Upper lobe of right lung (tissue), 1 donor: ENCODE data around the gene ARHGEF28. TPM values are rescaled to one million over a fixed set of nuclear protein-coding genes. Genes with fewer than 3 reads are reported as not detected.
A peak's percentile ranks its signal among the peaks of the same experiment; 100 is the strongest.

Experiments
- ATAC-seq: fragments of 200-7000 bp; cut with Tn5 transposase; one replicate; pipeline ENCODE4 v1.9.1; 2020; ENCODE audit warnings: mild to moderate bottlenecking, moderate library complexity
- DNase-seq: peaks from one replicate; pipeline ENCODE4 v3.0.0-alpha.2; 2020
- H3K27ac ChIP-seq: fragments of 200-600 bp; one replicate; pipeline ENCODE4 v1.8.0; 2022
- H3K27me3 ChIP-seq: fragments of 200-600 bp; one replicate; pipeline ENCODE4 v1.8.0; 2022; ENCODE audit warnings: mild to moderate bottlenecking
- H3K36me3 ChIP-seq: fragments of 200-600 bp; one replicate; pipeline ENCODE4 v1.8.0; 2022
- H3K4me1 ChIP-seq: fragments of 200-600 bp; one replicate; pipeline ENCODE4 v1.8.0; 2022
- H3K4me3 ChIP-seq: fragments of 200-600 bp; one replicate; pipeline ENCODE4 v1.8.0; 2022; ENCODE audit warnings: mild to moderate bottlenecking
- H3K9me3 ChIP-seq: fragments of 200-600 bp; one replicate; pipeline ENCODE4 v1.8.0; 2022
- intact Hi-C: fragments of 100-400 bp; cut with DNase I; formaldehyde crosslinking; loops from one replicate; pipeline ENCODE4 v1.11.0; 2022
- total RNA-seq: library from RNA; stranded (reverse); fragmentation: NEBNext Ultra II Directional; extraction: Animal tissue kit (Norgen Biotek cat#: 25700); gene quantifications from one replicate; pipeline ENCODE4 v1.2.1, GENCODE V29; 2021
- TF ChIP-seq, protein P1 (sequence below): fragments of 200-600 bp; IDR thresholded peaks from one replicate; pipeline ENCODE4 v1.8.0; 2022; ENCODE audit warnings: antibody characterized with exemption
- donor health status: DM: no; HTN: yes; CAD: no; lungs with severe emphysema.

Gene ARHGEF28
- total RNA-seq, 1 donor from 2014 or later, result 22.3 TPM

DNA sequence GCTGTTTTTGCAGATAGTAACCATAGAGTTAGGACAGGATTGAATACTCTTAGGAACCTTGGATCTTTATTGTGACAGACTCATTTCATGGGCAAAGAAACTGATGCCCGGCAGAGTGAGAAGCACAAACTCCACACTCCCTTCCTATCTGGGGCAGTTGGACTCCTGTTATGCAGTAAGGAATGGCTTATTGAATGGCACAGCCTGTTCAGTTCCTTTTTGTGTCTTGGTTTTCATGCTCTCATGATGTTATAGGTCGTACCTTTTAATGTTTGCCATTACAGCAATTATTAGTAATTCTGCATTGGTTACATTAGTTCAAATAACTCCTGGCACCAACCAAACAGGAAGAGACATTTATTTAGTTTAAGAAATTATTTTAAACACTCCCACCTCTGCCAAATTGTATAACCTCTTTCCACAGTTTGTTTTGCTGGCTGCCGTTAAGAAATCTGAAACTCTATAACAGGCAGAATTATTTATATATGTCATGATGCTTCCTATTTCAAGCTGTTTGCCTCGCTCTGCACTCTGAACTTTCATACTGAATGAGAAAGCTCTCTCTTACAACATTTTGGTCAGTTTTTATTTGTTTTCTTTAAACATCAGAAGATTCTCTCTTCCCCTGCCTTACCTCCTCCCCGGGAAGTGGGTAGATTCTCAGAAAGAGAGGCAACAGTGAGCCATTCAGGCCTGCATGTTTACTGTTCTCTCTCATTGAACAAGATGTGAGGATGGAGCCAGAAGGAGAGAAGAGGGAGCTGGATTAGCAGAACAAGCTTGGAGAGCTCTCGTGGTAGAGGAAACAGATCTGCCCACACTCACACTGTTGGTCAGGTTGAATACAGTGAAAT, 144.4 kb downstream of the ARHGEF28 start:
- no peaks in the 10 kb centered on the region for H3K27me3 ChIP-seq
- peak; percentile 34 for ATAC-seq
- TF ChIP-seq, protein P1, sequence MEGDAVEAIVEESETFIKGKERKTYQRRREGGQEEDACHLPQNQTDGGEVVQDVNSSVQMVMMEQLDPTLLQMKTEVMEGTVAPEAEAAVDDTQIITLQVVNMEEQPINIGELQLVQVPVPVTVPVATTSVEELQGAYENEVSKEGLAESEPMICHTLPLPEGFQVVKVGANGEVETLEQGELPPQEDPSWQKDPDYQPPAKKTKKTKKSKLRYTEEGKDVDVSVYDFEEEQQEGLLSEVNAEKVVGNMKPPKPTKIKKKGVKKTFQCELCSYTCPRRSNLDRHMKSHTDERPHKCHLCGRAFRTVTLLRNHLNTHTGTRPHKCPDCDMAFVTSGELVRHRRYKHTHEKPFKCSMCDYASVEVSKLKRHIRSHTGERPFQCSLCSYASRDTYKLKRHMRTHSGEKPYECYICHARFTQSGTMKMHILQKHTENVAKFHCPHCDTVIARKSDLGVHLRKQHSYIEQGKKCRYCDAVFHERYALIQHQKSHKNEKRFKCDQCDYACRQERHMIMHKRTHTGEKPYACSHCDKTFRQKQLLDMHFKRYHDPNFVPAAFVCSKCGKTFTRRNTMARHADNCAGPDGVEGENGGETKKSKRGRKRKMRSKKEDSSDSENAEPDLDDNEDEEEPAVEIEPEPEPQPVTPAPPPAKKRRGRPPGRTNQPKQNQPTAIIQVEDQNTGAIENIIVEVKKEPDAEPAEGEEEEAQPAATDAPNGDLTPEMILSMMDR, result no peak
- intact Hi-C loops, result no loop called here
- H3K4me1 ChIP-seq, result peaks cover 5% of the 10 kb centered on the region
- H3K36me3 ChIP-seq, result no peaks in the 10 kb centered on the region
- no peaks in the 10 kb centered on the region for H3K9me3 ChIP-seq
- no peak for DNase-seq
- H3K4me3 ChIP-seq, result no peak overlapping the region
- H3K27ac ChIP-seq, result no peak overlapping the region

DNA sequence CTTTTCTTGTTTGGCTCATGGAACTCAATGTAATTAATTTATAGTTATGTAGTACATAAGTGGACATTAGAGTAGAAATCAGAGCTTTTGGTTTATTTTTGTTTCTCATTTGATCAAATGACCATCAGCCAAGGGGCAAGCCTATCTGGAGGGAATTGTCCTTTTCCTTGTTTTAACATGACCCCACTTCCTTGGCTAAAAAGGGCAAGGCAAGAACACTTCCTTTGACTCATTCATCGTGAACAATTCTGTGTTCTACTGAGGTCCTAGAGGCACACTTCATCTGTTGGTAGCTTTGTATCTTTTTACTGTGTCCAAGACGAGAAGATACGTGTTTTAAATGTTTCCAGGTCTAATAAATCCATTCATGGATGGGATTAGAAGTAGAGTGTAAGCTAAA, 148.9 kb downstream of the ARHGEF28 start:
- ATAC-seq (no peak), DNase-seq (no peak)
- no peaks in the 10 kb centered on the region for H3K36me3 ChIP-seq
- no peaks in the 10 kb centered on the region for H3K9me3 ChIP-seq
- TF ChIP-seq, protein P1, result no peak
- peaks cover 5% of the 10 kb centered on the region for H3K4me1 ChIP-seq
- no peak overlapping the region for H3K27ac ChIP-seq
- H3K4me3 ChIP-seq, result no peak overlapping the region
- no peaks in the 10 kb centered on the region for H3K27me3 ChIP-seq
- intact Hi-C loops, result no loop called here

DNA sequence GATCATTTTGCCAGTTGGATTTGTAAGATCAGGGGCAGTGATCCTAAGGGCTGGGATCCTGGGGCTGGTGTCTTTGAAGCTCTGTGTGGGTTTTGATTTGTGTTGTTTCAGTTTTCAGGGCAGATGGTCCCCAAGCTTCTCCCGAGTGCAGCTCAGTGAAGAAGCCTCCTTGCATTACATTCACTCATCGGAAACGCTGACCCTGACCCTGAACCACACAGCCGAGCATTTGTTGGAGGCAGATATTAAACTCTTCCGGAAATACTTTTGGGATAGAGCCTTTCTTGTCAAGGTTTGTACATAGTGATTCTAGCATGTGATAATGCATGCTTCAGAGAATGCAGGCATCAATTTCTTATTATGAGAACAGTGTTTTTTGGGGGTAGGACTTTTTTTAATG, 150.4 kb downstream of the ARHGEF28 start:
- Histone ChIP-seq H3K4me3 (no peak overlapping the region), H3K27ac (no peak overlapping the region), H3K36me3 (no peaks in the 10 kb centered on the region), H3K9me3 (no peaks in the 10 kb centered on the region), H3K4me1 (no peaks in the 10 kb centered on the region), H3K27me3 (no peaks in the 10 kb centered on the region)
- DNase-seq (no peak), ATAC-seq (no peak)
- TF ChIP-seq, protein P1, result no peak
- intact Hi-C loops, result no loop called here

GRCh38 chr5:73777192-73777591, 151.2 kb downstream of the ARHGEF28 start:
- H3K4me1 ChIP-seq, result no peaks in the 10 kb centered on the region
- H3K4me3 ChIP-seq, result no peak overlapping the region
- H3K36me3 ChIP-seq, result no peaks in the 10 kb centered on the region
- DNase-seq (no peak), ATAC-seq (no peak)
- H3K27ac ChIP-seq, result no peak overlapping the region
- H3K27me3 ChIP-seq, result no peaks in the 10 kb centered on the region
- TF ChIP-seq, protein P1, result no peak
- H3K9me3 ChIP-seq, result no peaks in the 10 kb centered on the region
- intact Hi-C loops, result no loop called here

DNA sequence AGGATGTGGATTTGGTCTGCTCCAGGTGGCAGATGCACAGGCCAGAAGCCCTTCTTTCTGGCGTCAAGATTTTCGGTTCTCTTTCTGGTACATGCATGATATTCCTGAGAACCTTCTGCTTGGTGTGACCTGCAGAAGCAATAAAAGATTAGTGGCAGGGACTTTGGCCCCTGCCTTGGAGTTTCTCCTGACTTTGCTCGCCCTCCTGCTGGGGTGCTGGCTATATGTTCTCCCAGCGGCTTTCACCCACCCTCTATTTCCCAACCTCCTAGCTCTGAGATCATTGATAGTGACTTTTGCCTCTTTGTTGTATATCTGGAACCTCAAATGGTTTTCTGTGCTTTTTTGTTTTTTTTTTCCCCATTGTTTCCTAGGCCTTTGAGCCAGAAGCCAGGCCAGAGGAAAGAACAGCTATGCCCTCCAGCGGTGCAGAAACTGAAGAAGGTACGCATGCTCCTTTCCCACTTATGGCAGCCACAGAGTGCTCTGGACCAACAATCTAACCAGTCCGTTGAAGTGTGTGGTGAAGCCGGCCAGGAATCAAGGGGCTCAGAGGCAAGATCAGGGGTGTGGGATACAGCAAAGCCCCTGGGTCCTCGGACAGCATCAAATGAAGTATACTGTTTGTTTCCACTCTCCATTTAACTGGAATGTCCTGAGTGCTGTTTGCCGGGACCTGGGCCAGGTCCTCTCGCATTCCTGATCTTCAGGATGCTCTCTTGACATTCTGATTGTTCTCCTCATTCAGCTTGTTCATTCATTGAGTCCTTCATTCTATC, 154.5 kb downstream of the ARHGEF28 start:
- DNase-seq (no peak), ATAC-seq (peak; percentile 46)
- no peak overlapping the region for H3K4me3 ChIP-seq
- H3K9me3 ChIP-seq, result no peaks in the 10 kb centered on the region
- no peaks in the 10 kb centered on the region for H3K36me3 ChIP-seq
- intact Hi-C loops, result no loop called here
- H3K4me1 ChIP-seq, result no peaks in the 10 kb centered on the region
- H3K27me3 ChIP-seq, result no peaks in the 10 kb centered on the region
- TF ChIP-seq, protein P1, result no peak
- H3K27ac ChIP-seq, result no peak overlapping the region
